Endodermal cell (in vitro differentiated cells): ENCODE measurements around the gene DOCK4. TPM values are rescaled to one million over a fixed set of nuclear protein-coding genes. Genes with fewer than 3 reads are reported as not detected.
A peak's percentile ranks its signal among the peaks of the same experiment; 100 is the strongest.

Experiments
- DNase-seq: peaks from one replicate; pipeline ENCODE4 v3.0.0-alpha.2; 2017
- H3K27ac ChIP-seq: 2 replicates; pipeline ENCODE4 v1.5.1; 2013; ENCODE audit warnings: mild to moderate bottlenecking, low read depth, low read length, moderate library complexity
- H3K27me3 ChIP-seq: 2 replicates; pipeline ENCODE4 v1.6.1; 2013; ENCODE audit warnings: mild to moderate bottlenecking, low read length, moderate library complexity; ENCODE audit not compliant: insufficient read depth, control insufficient read depth, poor library complexity, severe bottlenecking
- H3K36me3 ChIP-seq: 2 replicates; pipeline ENCODE4 v1.7.0; 2013; ENCODE audit warnings: mild to moderate bottlenecking, low read length, moderate library complexity; ENCODE audit not compliant: control insufficient read depth, insufficient read depth
- H3K4me1 ChIP-seq: one replicate; pipeline ENCODE4 v1.7.0; 2013; ENCODE audit warnings: low read length; ENCODE audit not compliant: control insufficient read depth, insufficient read depth
- H3K4me3 ChIP-seq: 2 replicates; pipeline ENCODE4 v1.5.1; 2013; ENCODE audit warnings: mild to moderate bottlenecking, low read length, moderate library complexity
- H3K9ac ChIP-seq: 2 replicates; pipeline ENCODE4 v1.6.1; 2013; ENCODE audit warnings: mild to moderate bottlenecking, low read length, moderate library complexity; ENCODE audit not compliant: poor library complexity, severe bottlenecking; ENCODE audit errors: extremely low read depth
- H3K9me3 ChIP-seq: 2 replicates; pipeline ENCODE4 v1.6.1; 2013; ENCODE audit warnings: mild to moderate bottlenecking, low read length, moderate library complexity; ENCODE audit not compliant: control insufficient read depth
- H3K27ac Mint-ChIP-seq: 2 replicates; pipeline ENCODE4 v1.8.0; 2020; ENCODE audit warnings: mixed read lengths
- H3K27me3 Mint-ChIP-seq: 2 replicates; pipeline ENCODE4 v1.8.0; 2021; ENCODE audit warnings: mild to moderate bottlenecking, mixed read lengths; ENCODE audit not compliant: insufficient read depth
- H3K36me3 Mint-ChIP-seq: 2 replicates; pipeline ENCODE4 v1.8.0; 2020; ENCODE audit warnings: low read depth, mixed read lengths
- H3K4me1 Mint-ChIP-seq: 2 replicates; pipeline ENCODE4 v1.8.0; 2020; ENCODE audit warnings: mixed read lengths
- H3K4me3 Mint-ChIP-seq: 2 replicates; pipeline ENCODE4 v1.8.0; 2020; ENCODE audit warnings: mild to moderate bottlenecking, moderate library complexity, mixed read lengths
- H3K9me3 Mint-ChIP-seq: 2 replicates; pipeline ENCODE4 v1.8.0; 2020; ENCODE audit warnings: mild to moderate bottlenecking, mixed read lengths
- CTCF ChIP-seq: fragments of 200-600 bp; sonication (generic); conservative IDR thresholded peaks from 2 replicates; pipeline ENCODE4 v1.5.0; 2021; ENCODE audit warnings: antibody characterized with exemption, mild to moderate bottlenecking
- WGBS, 2 experiments: methylation state at CpG; one replicate each; pipeline versions ENCODE4 v1.1.5 to v1.1.7; 2013; ENCODE audit warnings: missing lambda C conversion rate in 2 of 2, mixed read lengths in 1 of 2; ENCODE audit not compliant: insufficient coverage in 1 of 2, insufficient read length in 1 of 2; 5-methylcytosine and 5-hydroxymethylcytosine counted together
- total RNA-seq, 2 donors: library from RNA; stranded (reverse); fragmentation: NEBNext Ultra II Directional in 1 of 2; extraction: Animal tissue kit (Norgen Biotek cat#: 25700) in 1 of 2; gene quantifications; 2 replicates in 1 of 2; 3 replicates in 1 of 2; pipeline ENCODE4 v1.2.1, GENCODE V29; 2021

The DOCK4 gene
- total RNA-seq, 2 donors from 2014 or later: 11.2 to 15.3 TPM

GRCh38 chr7:111954474-111955381, 251.5 kb downstream of the DOCK4 start:
- no peak overlapping the region for H3K4me3 Mint-ChIP-seq
- Histone ChIP-seq H3K27me3 (no peaks in the 10 kb centered on the region), H3K4me3 (no peak overlapping the region), H3K4me1 (peaks cover 3% of the 10 kb centered on the region), H3K36me3 (no peaks in the 10 kb centered on the region), H3K9me3 (no peaks in the 10 kb centered on the region), H3K27ac (no peak overlapping the region), H3K9ac (no peak overlapping the region)
- no peak for TF ChIP-seq CTCF
- DNase-seq: peak; percentile 52
- H3K36me3 Mint-ChIP-seq: peaks cover 3% of the 10 kb centered on the region
- H3K27ac Mint-ChIP-seq: peak overlapping the region; percentile 45
- 95 to 96% methylated on average over 11 to 15 of the region's 15 CpGs for WGBS, 2 experiments
- no peaks in the 10 kb centered on the region for H3K9me3 Mint-ChIP-seq
- peaks cover 38% of the 10 kb centered on the region for H3K4me1 Mint-ChIP-seq
- H3K27me3 Mint-ChIP-seq: no peaks in the 10 kb centered on the region

- TF ChIP-seq CTCF: no peak
- H3K27ac Mint-ChIP-seq: peak overlapping the region; percentile 45
- Histone ChIP-seq H3K27me3 (no peaks in the 10 kb centered on the region), H3K9ac (no peak overlapping the region), H3K36me3 (no peaks in the 10 kb centered on the region), H3K9me3 (no peaks in the 10 kb centered on the region), H3K27ac (no peak overlapping the region), H3K4me3 (no peak overlapping the region), H3K4me1 (peaks cover 3% of the 10 kb centered on the region)
- no peak overlapping the region for H3K4me3 Mint-ChIP-seq
- peaks cover 3% of the 10 kb centered on the region for H3K36me3 Mint-ChIP-seq
- DNase-seq: no peak
- H3K4me1 Mint-ChIP-seq: peaks cover 38% of the 10 kb centered on the region
- no peaks in the 10 kb centered on the region for H3K27me3 Mint-ChIP-seq
- 89 to 98% methylated on average over 5 of the region's 5 CpGs for WGBS, 2 experiments
- H3K9me3 Mint-ChIP-seq: no peaks in the 10 kb centered on the region
Observed at GRCh38 chr7:111954056-111954455, 252.1 kb downstream of the DOCK4 start.

- peak; percentile 58 for DNase-seq
- H3K36me3 ChIP-seq: no peaks in the 10 kb centered on the region
- no peak overlapping the region for H3K27ac ChIP-seq
- H3K4me3 ChIP-seq: no peak overlapping the region
- Mint-ChIP-seq H3K27ac (peak overlapping the region; percentile 31), H3K4me1 (peaks cover 38% of the 10 kb centered on the region), H3K27me3 (no peaks in the 10 kb centered on the region), H3K4me3 (no peak overlapping the region), H3K9me3 (no peaks in the 10 kb centered on the region), H3K36me3 (peaks cover 3% of the 10 kb centered on the region)
- 16% methylated on average over 1 of the region's 1 CpG; no CpG with 5 or more reads in 1 of the 2 experiments for WGBS, 2 experiments
- H3K9ac ChIP-seq: no peak overlapping the region
- no peaks in the 10 kb centered on the region for H3K27me3 ChIP-seq
- TF ChIP-seq CTCF: peak; percentile 62
- no peaks in the 10 kb centered on the region for H3K9me3 ChIP-seq
- peaks cover 3% of the 10 kb centered on the region for H3K4me1 ChIP-seq
Observed at GRCh38 chr7:111953611-111954010, 252.6 kb downstream of the DOCK4 start.
